Ureter (tissue), 1 donor: Measurements from ENCODE around the gene METTL5. TPM values are rescaled to one million over a fixed set of nuclear protein-coding genes. Genes with fewer than 3 reads are reported as not detected.

Source experiments
- DNase-seq: peaks from one replicate; pipeline ENCODE4 v3.0.0-alpha.2; 2020; ENCODE audit warnings: low spot score
- total RNA-seq: library from RNA; stranded (reverse); gene quantifications from one replicate; pipeline ENCODE4 v1.2.4, GENCODE V29; 2023
- donor health status: DM: yes; HTN: yes; CAD: no.

METTL5 gene
- total RNA-seq, 1 donor from 2014 or later = 54.8 TPM

DNA sequence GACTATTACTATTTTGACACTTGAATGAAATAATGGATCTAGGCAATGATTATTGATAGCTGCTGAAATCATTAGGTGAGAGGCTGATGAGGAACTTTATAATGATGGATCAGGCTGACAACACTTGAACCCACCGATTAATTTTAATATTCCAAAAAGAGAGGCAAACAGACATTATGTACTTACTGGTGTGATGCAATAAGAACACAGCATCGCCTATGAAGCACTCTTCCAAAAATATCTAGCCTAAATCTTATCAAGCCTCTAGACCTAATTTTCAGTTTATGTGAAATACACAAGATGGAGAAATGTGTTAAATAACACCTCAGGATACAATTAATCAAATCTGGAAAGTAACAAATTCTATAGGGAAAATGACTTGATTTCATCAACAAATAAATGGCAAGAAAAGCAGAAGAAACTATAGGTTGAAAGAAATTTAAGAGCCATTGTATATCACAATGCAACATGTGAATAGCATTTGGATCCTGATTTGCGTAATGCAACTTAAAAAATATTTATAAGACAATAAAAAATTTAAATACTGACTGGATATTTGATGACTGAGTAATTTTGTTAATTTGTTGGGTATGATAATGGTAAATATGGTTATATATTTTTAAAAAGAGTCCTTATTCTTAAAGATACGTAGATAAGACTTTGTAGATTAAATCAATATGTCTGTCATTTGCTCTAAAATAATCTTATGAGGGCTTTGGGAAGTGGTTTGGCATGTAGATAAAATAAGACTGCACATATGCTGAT is 43.3 kb downstream of the METTL5 start:
- no peak for DNase-seq

DNA sequence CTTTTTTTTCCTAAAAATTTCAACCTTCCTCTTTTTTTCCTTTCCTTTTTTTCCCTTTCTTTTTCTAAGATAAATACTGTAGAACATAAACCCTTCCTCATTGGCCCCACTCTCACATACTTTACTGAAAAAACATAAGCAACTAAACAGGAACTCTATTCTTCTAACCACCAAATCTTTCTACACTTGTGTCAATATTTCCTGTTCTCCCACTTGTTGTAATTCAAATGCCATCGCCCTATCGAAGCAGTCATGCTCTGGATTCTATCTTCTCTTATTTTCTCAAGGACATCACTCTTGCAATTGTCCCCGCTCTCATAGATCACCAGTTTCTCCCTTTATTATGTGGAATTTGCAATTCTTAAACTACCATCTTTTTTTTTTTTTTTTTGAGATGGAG is 46.3 kb downstream of the METTL5 start:
- DNase-seq = no peak

DNA sequence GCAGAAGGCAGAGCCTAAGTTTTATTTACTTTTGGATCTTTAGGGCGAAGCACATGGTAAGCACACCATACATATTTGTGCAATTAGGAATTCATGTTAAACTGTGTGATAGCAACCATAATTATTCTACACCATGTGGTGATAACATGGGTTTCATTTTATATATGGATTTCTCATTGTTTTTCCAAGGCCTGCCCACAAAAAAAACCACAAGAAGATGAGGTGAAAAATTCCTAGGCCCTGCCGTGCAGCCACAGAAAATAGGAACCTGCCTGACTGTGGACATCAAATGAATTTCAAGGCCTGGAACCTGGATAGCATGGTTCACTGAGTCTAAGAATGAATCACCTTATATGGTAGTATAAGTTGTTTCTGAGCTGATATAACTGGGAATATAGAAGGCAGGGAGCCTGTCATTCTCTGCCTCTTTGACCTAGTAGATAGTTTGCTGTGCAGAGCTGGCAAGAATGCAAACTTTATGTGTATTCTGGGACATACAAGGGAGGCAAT is 48.4 kb downstream of the METTL5 start:
- DNase-seq = no peak

DNA sequence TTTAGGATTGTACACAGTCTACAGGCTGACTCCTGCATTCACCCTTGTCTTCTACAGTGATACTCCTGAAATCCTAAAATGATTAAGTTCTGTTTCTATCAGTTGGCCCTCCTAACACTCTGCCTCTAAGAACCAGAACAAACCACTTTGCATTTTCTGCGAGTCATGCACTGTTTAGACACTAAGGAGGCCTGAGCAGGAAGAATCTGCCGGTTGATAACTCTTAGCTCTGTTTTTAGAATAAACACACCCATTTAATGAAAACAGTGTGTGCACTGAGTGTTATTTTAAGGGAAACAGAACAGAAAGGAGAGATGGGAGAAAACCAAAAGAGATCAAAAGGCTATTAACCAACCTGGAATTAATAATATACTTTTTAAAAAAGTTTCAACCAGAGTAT is 48.9 kb downstream of the METTL5 start:
- DNase-seq = no peak

DNA sequence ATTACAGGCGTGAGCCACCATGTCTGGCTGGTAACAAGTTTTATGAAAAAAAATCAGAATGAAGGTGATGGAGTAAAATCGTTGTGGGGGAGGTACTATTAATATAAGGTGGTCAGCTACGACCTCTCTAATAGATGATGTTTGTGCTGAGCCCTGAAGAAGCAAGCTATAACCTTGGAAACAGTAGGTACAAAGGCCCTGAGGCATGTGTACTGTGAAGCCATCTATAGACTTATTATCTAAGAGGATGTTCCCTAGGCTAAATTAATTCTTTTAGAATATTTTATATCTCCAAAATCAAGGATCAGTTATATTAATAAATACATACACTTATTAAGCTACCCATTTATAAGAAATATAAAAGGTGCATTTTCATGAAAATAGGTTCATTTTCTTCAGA is 49.4 kb downstream of the METTL5 start:
- DNase-seq = no peak

DNA sequence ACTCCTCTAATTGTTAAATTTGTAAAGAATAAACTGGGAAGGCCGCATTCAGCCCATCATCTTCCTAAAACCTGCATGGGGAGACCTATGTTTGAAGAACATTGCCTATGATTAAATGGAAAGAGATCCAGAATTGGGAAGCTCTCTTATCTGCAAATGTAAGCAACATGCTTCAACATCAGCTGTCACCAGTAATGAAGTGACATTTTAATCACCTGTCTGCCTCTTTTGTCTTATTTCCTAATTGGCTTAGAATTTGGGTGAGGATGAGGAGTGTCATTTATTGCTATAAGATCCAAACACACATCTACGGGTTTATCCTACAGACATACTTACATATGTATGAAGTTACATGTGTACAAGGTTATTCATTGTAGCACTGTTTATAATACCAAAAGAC is 52.1 kb downstream of the METTL5 start:
- DNase-seq = no peak

DNA sequence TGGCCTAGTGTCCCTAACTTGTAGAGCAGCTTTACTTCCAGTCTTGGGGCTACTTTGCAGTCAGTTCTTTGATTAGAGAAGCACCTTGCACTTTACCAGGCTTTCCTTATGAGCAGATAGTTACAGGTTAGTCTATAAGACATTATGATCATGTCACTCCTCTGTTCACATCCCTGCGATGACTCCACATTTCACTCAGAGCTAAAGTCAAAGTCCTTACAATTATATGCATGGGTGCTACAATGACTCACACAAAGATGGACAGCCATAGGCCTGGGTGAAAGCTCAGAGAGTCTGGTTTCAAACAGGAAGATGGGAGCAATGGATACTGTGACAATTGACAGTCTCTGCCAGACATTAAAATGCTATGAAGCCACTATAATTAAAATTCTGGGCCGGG is 53.1 kb downstream of the METTL5 start:
- no peak for DNase-seq

DNA sequence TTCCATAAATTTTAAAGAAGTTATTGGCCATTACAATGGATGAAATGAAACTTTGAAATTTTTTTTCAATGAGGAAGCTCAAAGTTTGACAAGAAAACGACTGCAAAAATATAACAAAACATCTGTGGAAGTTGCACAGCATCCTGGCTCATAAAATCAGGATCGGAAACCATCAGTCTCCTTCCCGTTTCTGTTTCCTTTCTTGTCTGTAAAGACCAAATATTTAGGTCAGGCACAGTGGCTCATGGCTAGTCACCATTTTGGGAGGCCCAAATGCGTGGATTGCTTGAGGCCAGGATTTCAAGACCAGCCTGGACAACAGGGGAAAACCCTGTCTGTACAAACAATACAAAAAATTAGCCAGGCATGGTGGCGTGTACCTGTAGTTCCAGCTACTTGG is 53.7 kb downstream of the METTL5 start:
- DNase-seq = no peak

DNA sequence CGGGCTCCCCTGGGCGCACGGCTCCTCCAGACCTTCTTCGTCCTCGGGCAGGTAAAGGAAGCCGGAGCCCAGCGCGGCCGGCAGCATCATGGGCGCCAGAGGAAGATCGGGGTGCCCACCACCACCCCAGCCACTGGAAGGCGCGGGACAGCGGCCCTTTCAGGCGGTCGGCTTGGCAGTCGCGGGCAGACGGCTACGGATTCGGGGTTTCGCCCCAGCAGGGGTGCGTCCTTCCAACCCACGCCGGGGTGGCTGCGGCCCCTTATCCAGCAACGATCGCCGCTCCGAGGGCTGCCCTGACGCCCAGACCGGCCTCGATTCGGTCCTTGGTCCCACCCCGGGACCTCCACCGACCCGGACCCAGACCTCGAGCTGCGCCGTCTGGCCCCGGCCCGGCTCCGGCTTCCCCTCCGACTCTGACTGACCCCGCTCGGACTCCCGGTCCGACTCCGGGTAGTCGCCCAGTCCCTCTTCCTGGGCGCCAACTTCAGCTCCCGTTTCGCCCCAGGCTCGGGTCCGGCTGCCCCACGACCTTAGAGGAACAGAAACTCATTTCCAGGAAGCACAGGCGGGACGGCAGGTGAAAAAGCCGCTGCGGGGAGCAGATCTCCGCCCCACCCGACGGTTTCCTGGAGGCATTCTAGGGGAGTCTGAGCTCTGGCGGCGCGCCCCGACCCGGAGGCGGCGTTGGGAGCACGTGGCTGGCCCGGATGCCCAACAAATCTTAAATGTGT is 56.3 kb downstream of the METTL5 start:
- peak; percentile 44 for DNase-seq

DNA sequence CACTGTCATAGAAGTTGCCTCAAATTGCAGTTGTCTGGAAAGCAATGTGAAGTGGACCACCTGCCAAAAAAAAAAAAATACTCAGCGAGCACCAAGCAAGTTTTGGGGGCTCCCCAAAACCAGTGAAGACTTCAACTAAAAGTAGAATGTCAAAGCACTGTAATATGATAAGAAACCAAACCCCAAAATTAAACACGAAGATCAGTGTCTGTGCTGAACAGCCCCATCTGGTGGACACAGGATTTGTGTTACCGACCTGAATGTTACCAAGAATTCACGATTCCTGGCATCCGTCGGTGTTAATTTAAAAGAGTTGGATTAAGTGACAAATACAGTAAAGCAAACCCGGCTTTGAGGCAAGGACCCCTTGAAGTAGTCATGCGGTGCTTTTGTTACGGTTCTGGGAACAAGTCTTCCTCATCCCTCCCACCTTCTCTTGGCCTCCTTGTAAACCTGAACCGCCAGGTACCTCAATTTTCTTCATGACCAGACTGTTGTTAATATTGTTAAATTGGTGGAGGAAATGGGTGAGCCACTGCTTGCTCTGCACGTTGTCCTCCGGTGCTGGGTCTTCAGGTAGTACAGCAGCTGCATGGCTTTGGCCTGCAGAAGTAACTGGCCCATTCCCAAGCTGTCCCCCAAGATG is 57.3 kb downstream of the METTL5 start:
- peak; percentile 54 for DNase-seq

DNA sequence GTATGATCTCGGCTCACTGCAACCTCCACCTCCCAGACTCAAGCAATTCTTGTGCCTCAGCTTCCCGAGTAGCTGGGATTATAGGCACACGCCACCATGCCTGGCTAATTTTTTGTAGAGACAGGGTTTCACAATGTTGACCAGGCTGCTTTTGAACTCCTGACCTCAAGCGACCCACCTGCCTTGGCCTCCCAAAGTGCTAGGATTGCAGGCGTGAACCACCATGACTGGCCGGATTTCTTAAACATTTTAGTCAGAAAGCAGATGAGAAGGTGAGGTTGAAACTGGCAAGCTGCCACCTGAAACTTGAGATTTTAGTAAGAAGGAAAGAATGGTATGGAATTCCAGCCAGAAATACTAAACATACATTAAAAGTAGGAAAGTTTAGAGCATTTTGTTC is 59.2 kb downstream of the METTL5 start:
- DNase-seq = no peak

DNA sequence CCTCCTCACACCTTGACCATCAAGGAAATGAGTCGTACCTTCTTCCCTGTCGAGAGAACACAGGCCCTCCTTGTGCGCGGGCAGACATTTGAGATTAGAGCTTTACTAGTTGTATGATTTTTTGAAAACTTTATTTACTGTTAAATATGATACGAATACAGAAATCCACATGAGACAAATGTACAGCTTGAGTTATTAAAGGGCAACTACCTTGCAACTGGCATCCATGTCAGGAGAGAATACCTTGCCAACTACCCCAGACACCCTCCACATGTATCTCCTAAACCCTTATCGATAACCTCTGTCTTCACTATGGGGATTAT is 62.8 kb downstream of the METTL5 start:
- DNase-seq = no peak

Other genes starting within 250 kb of the METTL5 start
- gene PPIG, start 240.6 kb downstream of the METTL5 start, total RNA-seq = 59.2 TPM
- 0.49 TPM for gene CFAP210, start 130.5 kb downstream of the METTL5 start, total RNA-seq
- 14.7 TPM for gene PHOSPHO2, start 130.4 kb downstream of the METTL5 start, total RNA-seq
- 12.4 TPM for gene KLHL23, start 91.1 kb downstream of the METTL5 start, total RNA-seq
- 87.6 TPM for gene SSB, start 26.0 kb downstream of the METTL5 start, total RNA-seq
- gene UBR3, start 2.5 kb upstream of the METTL5 start, total RNA-seq = 67.9 TPM